ENCODE data around the gene IL6ST.

DNA sequence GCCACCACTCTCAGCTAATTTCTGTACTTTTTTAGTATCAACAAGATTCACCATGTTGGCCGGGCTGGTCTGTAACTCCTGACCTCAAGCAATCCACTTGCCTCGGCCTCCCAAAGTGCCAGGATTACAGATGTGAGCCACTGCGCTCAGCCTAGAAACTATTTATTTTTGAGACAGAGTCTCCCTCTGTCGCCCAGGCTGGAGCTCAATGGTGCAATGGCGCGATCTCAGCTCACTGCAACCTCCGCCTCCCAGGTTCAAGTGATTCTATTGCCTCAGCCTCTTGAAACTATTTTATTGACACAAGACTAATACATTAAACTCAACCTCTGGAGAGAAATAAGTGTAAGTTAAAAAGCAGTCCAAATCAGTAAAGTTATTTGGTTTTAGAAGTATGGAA is 34.0 kb downstream of the IL6ST start:
- TF ChIP-seq, protein P1, sequence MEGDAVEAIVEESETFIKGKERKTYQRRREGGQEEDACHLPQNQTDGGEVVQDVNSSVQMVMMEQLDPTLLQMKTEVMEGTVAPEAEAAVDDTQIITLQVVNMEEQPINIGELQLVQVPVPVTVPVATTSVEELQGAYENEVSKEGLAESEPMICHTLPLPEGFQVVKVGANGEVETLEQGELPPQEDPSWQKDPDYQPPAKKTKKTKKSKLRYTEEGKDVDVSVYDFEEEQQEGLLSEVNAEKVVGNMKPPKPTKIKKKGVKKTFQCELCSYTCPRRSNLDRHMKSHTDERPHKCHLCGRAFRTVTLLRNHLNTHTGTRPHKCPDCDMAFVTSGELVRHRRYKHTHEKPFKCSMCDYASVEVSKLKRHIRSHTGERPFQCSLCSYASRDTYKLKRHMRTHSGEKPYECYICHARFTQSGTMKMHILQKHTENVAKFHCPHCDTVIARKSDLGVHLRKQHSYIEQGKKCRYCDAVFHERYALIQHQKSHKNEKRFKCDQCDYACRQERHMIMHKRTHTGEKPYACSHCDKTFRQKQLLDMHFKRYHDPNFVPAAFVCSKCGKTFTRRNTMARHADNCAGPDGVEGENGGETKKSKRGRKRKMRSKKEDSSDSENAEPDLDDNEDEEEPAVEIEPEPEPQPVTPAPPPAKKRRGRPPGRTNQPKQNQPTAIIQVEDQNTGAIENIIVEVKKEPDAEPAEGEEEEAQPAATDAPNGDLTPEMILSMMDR (IDR thresholded peaks at IDR 0.05; ENCODE audit: low read depth, low read length), result no peak
- TF ChIP-seq EZH2phosphoT487 (IDR thresholded peaks at IDR 0.05; ENCODE audit: low read depth), result no peak
